Measurements from ENCODE around the gene GPX2. TPM values are rescaled to one million over a fixed set of nuclear protein-coding genes. Genes with fewer than 3 reads are reported as not detected.
"Not testable (repeated sequence)": the region's sequence is repeated elsewhere in the genome, so short reads cannot be mapped to it uniquely, and the experiment has no call there.

Gene GPX2
- total RNA-seq, 1 experiment from 2014 or later = not detected

- DNase-seq (ENCODE audit: low spot score) = not testable (repeated sequence)
Measured at GRCh38 chr14:64913477-64913876, 29.1 kb downstream of the GPX2 start.

- DNase-seq (ENCODE audit: low spot score) = no peak
Measured at GRCh38 chr14:64912261-64912660, 30.3 kb downstream of the GPX2 start.

- DNase-seq (ENCODE audit: low spot score) = peak; percentile 14
Measured at GRCh38 chr14:64910847-64911495, 31.6 kb downstream of the GPX2 start.

GRCh38 chr14:64906022-64906421 is 36.5 kb downstream of the GPX2 start:
- no peak for DNase-seq (ENCODE audit: low spot score)

- no peak for DNase-seq (ENCODE audit: low spot score)
Measured at GRCh38 chr14:64899958-64900357, 42.6 kb downstream of the GPX2 start.

- DNase-seq (ENCODE audit: low spot score) = peak; percentile 55
Measured at GRCh38 chr14:64891839-64892375, 50.6 kb downstream of the GPX2 start.

- no peak for DNase-seq (ENCODE audit: low spot score)
Measured at GRCh38 chr14:64891173-64891838, 51.2 kb downstream of the GPX2 start.

- DNase-seq (ENCODE audit: low spot score) = no peak
Measured at GRCh38 chr14:64889352-64889751, 53.2 kb downstream of the GPX2 start.

Other genes starting within 250 kb of the GPX2 start
- gene PLEKHG3, start 238.3 kb downstream of the GPX2 start, total RNA-seq (2014; rRNA removed; shearing (Covaris generic)) = 4.6 and 8.9 TPM in 2 replicates
- 0.02 and 0.04 TPM in 2 replicates for gene SPTB, start 62.8 kb downstream of the GPX2 start, total RNA-seq (2014; rRNA removed; shearing (Covaris generic))
- gene CHURC1, start 28.3 kb downstream of the GPX2 start, total RNA-seq (2014; rRNA removed; shearing (Covaris generic)) = 77.0 and 92.5 TPM in 2 replicates
- gene RAB15, start 29.6 kb upstream of the GPX2 start, total RNA-seq (2014; rRNA removed; shearing (Covaris generic)) = 10.1 and 10.3 TPM in 2 replicates
- 5.7 and 15.9 TPM in 2 replicates for gene FNTB, start 44.1 kb upstream of the GPX2 start, total RNA-seq (2014; rRNA removed; shearing (Covaris generic))
- gene MAX, start 159.8 kb upstream of the GPX2 start, total RNA-seq (2014; rRNA removed; shearing (Covaris generic)) = 36.6 and 39.9 TPM in 2 replicates